Coronary artery (tissue), 2 donors: ENCODE results near the gene PPFIBP2.

Experiments used
- DNase-seq: peaks from one replicate; pipeline ENCODE4 v3.0.0-alpha.2; 2017; ENCODE audit warnings: low spot score
- H3K27ac ChIP-seq, 2 donors: fragments of 200-600 bp; sonication (generic); one replicate each; pipeline ENCODE4 v1.5.1; 2016 to 2019
- H3K4me3 ChIP-seq: fragments of 200-600 bp; sonication (generic); 2 replicates; pipeline ENCODE4 v1.5.1; 2016; ENCODE audit warnings: mild to moderate bottlenecking, moderate library complexity
- CTCF ChIP-seq: fragments of 200-600 bp; sonication (generic); IDR thresholded peaks from one replicate; pipeline ENCODE4 v1.5.1; 2019; ENCODE audit warnings: antibody characterized with exemption

PPFIBP2 gene

GRCh38 chr11:7582338-7582985 is 68.7 kb downstream of the PPFIBP2 start:
- TF ChIP-seq CTCF: no peak
- peak; percentile 69 for DNase-seq
- Histone ChIP-seq H3K27ac (peak overlapping the region in 1 of 2 donors; percentile 69), H3K4me3 (no peak overlapping the region)

- DNase-seq: no peak
- TF ChIP-seq CTCF: no peak
- peak overlapping the region in 1 of 2 donors; percentile 38 for H3K27ac ChIP-seq
These were observed 69.4 kb downstream of the PPFIBP2 start for GRCh38 chr11:7583248-7583647.

GRCh38 chr11:7584910-7585309 is 71.1 kb downstream of the PPFIBP2 start:
- peak overlapping the region; percentile 6 to 64 for H3K27ac ChIP-seq
- H3K4me3 ChIP-seq: no peak overlapping the region
- no peak for DNase-seq
- no peak for TF ChIP-seq CTCF

More at GRCh38 chr11:7583248-7583647, 69.4 kb downstream of the PPFIBP2 start:
- H3K4me3 ChIP-seq: no peak overlapping the region

- DNase-seq: no peak
- H3K4me3 ChIP-seq: no peak overlapping the region
- TF ChIP-seq CTCF: no peak
- H3K27ac ChIP-seq: peak overlapping the region in 1 of 2 donors; percentile 64
These were observed 72.0 kb downstream of the PPFIBP2 start for GRCh38 chr11:7585816-7586215.

GRCh38 chr11:7586376-7586775 is 72.6 kb downstream of the PPFIBP2 start:
- no peak for TF ChIP-seq CTCF
- DNase-seq: no peak
- H3K27ac ChIP-seq: no peak overlapping the region
- no peak overlapping the region for H3K4me3 ChIP-seq

GRCh38 chr11:7587712-7588111 is 73.9 kb downstream of the PPFIBP2 start:
- no peak overlapping the region for H3K4me3 ChIP-seq
- no peak for DNase-seq
- H3K27ac ChIP-seq: peak overlapping the region in 1 of 2 donors; percentile 36
- no peak for TF ChIP-seq CTCF

GRCh38 chr11:7589861-7590260 is 76.1 kb downstream of the PPFIBP2 start:
- no peak overlapping the region for H3K27ac ChIP-seq

More at GRCh38 chr11:7589861-7590260, 76.1 kb downstream of the PPFIBP2 start:
- DNase-seq: no peak
- no peak overlapping the region for H3K4me3 ChIP-seq
- TF ChIP-seq CTCF: no peak
